Gastroesophageal sphincter (tissue), 4 donors: Measurements from ENCODE around the gene RAD51B. TPM values are rescaled to one million over a fixed set of nuclear protein-coding genes. Genes with fewer than 3 reads are reported as not detected.

ENCODE experiments used
- ATAC-seq: fragments of 150-250 bp; one replicate; pipeline ENCODE4 v1.9.1; 2016; ENCODE audit warnings: mild to moderate bottlenecking, moderate library complexity
- H3K27ac ChIP-seq, 4 donors: fragments of 200-600 bp; sonication (generic) in 3 of 4; 1 replicate in 3 of 4; 2 replicates in 1 of 4; pipeline ENCODE4 v1.5.1; 2016 to 2019
- H3K27me3 ChIP-seq: fragments of 200-600 bp; sonication (generic); one replicate; pipeline ENCODE4 v1.5.1; 2019
- H3K36me3 ChIP-seq, 2 donors: fragments of 200-600 bp; sonication (generic); one replicate each; pipeline ENCODE4 v1.5.1; 2019; ENCODE audit warnings: control low read depth in 1 of 2
- H3K4me1 ChIP-seq, 3 donors: fragments of 200-600 bp; sonication (generic); 1 replicate in 2 of 3; 2 replicates in 1 of 3; pipeline ENCODE4 v1.5.1; 2016 to 2019; ENCODE audit warnings: control low read depth in 2 of 3
- H3K4me3 ChIP-seq, 2 donors: fragments of 200-600 bp; sonication (generic); one replicate each; pipeline ENCODE4 v1.5.1; 2019; ENCODE audit warnings: mild to moderate bottlenecking in 1 of 2, moderate library complexity in 1 of 2
- H3K9me3 ChIP-seq, 3 donors: fragments of 200-600 bp; sonication (generic); one replicate each; pipeline ENCODE4 v1.5.1; 2017 to 2019; ENCODE audit warnings: control low read depth in 2 of 3
- EP300 ChIP-seq: sonication (generic); formaldehyde crosslinking; IDR thresholded peaks from one replicate; pipeline ENCODE4 v1.6.1; 2017; ENCODE audit warnings: antibody characterized with exemption, mild to moderate bottlenecking
- POLR2A ChIP-seq, 2 donors: fragments of 450-650 bp; IDR thresholded peaks; one replicate each; pipeline ENCODE4 v1.6.1; 2017; ENCODE audit warnings: antibody characterized with exemption in 2 of 2, mild to moderate bottlenecking in 2 of 2, moderate library complexity in 1 of 2
- POLR2AphosphoS5 ChIP-seq: sonication (generic); formaldehyde crosslinking; IDR thresholded peaks from one replicate; pipeline ENCODE4 v1.6.1; 2017; ENCODE audit warnings: antibody characterized with exemption
- WGBS, 2 donors: methylation state at CpG; one replicate each; pipeline ENCODE4 v1.1.5; 2018; ENCODE audit warnings: low coverage in 1 of 2; 5-methylcytosine and 5-hydroxymethylcytosine counted together
- total RNA-seq, 4 donors: library from RNA; depleted of rRNA; stranded (reverse); fragments of >200 nt; gene quantifications; one replicate each; pipeline ENCODE4 v1.1.0, GENCODE V29; 2016
- TF ChIP-seq, protein P1 (sequence below), 4 experiments: fragments of 200-600 bp in 2 of 4; fragments of 450-650 bp in 2 of 4; sonication (generic) in 1 of 4; IDR thresholded peaks; one replicate each; pipeline ENCODE4 v1.5.1; 2017 to 2019; ENCODE audit warnings: antibody characterized with exemption in 4 of 4, mild to moderate bottlenecking in 2 of 4, moderate library complexity in 2 of 4

The RAD51B gene
- total RNA-seq, 4 donors from 2014 or later, result 5.1 to 7.0 (median 6.0) TPM

DNA sequence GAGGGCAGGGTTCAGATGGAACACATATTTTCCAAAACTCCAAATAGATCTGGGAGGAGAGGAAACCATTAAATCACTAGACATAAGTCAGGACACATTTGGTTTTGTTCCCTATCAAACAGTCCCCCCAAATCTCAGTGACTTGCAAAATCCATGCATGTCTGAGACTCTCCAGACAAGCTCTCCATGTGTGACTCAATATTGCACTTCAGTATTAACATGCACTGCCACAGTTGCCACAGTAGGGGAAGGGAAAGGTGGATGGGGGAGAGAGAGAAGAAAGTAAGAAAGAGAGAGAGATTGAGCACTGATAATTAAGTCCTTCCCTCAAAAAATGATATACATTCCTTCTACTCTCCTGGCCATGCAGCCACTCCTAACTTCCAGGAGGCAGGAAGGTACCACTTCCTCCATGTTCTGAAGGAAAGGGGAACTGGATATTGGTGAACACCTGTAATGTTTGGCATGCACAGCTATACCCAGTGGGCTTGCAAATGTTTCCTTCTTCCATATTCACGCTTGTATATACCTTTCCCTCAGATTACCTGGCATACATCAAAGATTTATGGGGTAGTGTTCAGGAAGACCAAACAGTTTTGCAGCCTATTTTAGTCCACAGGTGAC, 663.3 kb downstream of the RAD51B start:
- TF ChIP-seq, protein P1, sequence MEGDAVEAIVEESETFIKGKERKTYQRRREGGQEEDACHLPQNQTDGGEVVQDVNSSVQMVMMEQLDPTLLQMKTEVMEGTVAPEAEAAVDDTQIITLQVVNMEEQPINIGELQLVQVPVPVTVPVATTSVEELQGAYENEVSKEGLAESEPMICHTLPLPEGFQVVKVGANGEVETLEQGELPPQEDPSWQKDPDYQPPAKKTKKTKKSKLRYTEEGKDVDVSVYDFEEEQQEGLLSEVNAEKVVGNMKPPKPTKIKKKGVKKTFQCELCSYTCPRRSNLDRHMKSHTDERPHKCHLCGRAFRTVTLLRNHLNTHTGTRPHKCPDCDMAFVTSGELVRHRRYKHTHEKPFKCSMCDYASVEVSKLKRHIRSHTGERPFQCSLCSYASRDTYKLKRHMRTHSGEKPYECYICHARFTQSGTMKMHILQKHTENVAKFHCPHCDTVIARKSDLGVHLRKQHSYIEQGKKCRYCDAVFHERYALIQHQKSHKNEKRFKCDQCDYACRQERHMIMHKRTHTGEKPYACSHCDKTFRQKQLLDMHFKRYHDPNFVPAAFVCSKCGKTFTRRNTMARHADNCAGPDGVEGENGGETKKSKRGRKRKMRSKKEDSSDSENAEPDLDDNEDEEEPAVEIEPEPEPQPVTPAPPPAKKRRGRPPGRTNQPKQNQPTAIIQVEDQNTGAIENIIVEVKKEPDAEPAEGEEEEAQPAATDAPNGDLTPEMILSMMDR (IDR thresholded peaks at IDR 0.05), result no peak
- no peak for TF ChIP-seq POLR2A (IDR thresholded peaks at IDR 0.05)
- TF ChIP-seq EP300, result no peak
- WGBS, 2 donors, result no CpG with 5 or more reads among the region's 1 CpG
- no peaks in the 10 kb centered on the region for H3K36me3 ChIP-seq
- no peak for ATAC-seq
- peak overlapping the region in 1 of 4 donors; percentile 29 for H3K27ac ChIP-seq
- H3K9me3 ChIP-seq, result no peaks in the 10 kb centered on the region
- peaks cover 0 to 17% (median 0%) of the 10 kb centered on the region in 3 donors for H3K4me1 ChIP-seq
- H3K27me3 ChIP-seq, result no peaks in the 10 kb centered on the region
- no peak overlapping the region for H3K4me3 ChIP-seq

DNA sequence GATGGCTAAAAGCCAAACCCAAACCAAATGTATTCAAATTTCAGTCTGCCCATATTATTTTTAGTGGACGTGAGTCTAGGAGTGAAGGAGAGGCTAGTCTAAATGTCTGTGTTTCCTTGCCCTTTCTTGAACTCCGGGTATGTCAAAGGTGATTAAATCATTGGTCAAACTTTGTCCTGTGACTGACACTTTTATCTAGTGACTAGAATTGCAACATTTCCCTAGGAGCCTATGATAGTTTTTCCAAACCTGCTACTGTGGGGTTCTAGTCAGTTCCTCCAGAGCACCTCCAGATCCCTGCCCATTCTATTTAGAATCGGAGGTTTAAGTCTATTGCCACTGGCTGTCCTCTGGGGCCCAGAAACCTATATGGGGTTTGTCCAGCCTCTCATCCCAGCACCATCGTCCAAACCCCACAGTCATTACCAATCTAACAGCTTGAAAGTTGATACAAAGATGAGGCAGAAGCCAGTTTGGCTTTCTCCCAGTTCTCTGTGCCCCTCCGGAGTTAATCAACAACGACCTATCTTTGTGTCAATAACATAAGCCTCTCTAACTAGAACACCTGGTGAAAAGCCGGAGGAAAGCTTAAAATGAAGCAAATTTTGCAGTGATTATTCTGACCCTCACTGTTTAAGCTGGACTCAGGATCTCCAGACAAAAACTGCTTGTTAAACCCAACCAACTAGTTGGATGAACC, 666.6 kb downstream of the RAD51B start:
- Histone ChIP-seq H3K27ac (no peak overlapping the region), H3K36me3 (no peaks in the 10 kb centered on the region), H3K4me1 (peaks cover 0 to 17% (median 0%) of the 10 kb centered on the region in 3 donors), H3K27me3 (no peaks in the 10 kb centered on the region), H3K9me3 (no peaks in the 10 kb centered on the region), H3K4me3 (no peak overlapping the region)
- 81 to 89% methylated on average over 4 to 7 of the region's 7 CpGs for WGBS, 2 donors
- no peak for TF ChIP-seq POLR2AphosphoS5
- no peak for ATAC-seq

DNA sequence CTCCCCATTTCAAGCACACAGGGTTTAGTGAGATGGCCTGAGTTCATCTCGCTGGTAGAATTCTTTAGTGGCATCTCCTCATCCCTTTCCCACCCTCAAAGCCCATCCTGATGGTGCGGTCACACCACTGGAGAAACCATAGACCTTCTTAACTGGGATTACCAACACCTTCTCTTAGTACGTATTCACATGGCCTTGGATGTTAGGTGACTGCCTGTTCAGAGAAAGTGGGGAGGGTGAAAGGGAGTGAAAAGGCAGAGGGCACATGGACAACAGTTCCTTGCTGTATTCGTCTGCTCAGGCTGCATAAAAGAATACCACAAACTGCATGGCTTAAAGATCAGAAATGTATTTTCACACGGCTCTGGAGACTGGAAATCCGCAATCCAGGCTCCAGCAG, 667.2 kb downstream of the RAD51B start:
- Histone ChIP-seq H3K36me3 (no peaks in the 10 kb centered on the region), H3K27me3 (no peaks in the 10 kb centered on the region), H3K27ac (no peak overlapping the region), H3K9me3 (no peaks in the 10 kb centered on the region), H3K4me3 (no peak overlapping the region), H3K4me1 (peaks cover 0 to 17% (median 0%) of the 10 kb centered on the region in 3 donors)
- TF ChIP-seq POLR2A (IDR thresholded peaks at IDR 0.05) (no peak), POLR2AphosphoS5 (no peak), EP300 (no peak)
- TF ChIP-seq, protein P1 (IDR thresholded peaks at IDR 0.05), result no peak
- ATAC-seq, result no peak
- 89 to 95% methylated on average over 6 of the region's 6 CpGs for WGBS, 2 donors

DNA sequence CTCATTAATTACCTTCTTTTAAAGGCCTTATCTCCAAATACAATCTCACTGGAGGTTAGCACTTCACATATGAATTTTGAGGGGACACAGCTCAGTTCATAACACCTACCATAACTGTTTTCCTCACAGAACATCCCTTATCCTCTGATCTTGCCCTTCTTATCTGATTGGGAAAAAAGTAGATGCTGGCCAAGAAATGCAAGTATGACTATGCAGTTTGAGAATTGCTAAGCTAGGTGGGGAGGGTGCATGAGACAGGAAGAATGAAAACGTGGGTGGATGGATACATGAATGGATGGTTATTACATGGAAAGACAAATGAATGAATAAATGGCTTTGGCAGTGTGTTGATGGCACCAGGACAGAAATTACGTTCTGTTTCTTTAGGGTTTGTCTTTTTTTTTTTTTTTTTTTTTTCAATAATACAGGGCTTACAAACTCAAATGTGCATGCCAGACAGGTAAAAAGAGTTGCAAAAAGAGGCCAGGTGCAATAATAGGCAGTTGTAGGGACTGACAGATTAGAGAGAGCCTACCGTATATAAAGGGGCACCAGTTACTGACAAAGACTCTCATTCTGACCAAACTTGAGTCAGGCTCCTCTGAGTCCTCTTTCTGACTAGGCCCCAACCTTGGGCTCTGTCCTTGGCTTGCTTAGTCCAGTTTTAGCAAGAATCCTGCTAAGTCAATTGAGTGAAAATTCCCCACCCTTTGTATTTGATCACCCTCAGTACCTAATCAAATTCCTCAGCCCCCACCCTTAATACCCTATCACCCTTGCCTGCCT, 668.4 kb downstream of the RAD51B start:
- Histone ChIP-seq H3K9me3 (no peaks in the 10 kb centered on the region), H3K27ac (no peak overlapping the region), H3K4me3 (no peak overlapping the region), H3K27me3 (no peaks in the 10 kb centered on the region), H3K4me1 (peaks cover 0 to 12% (median 0%) of the 10 kb centered on the region in 3 donors), H3K36me3 (no peaks in the 10 kb centered on the region)
- TF ChIP-seq POLR2AphosphoS5 (no peak), EP300 (no peak), POLR2A (IDR thresholded peaks at IDR 0.05) (no peak)
- TF ChIP-seq, protein P1 (IDR thresholded peaks at IDR 0.05), result no peak
- ATAC-seq, result no peak
- 31 to 55% methylated on average over 3 of the region's 3 CpGs for WGBS, 2 donors

DNA sequence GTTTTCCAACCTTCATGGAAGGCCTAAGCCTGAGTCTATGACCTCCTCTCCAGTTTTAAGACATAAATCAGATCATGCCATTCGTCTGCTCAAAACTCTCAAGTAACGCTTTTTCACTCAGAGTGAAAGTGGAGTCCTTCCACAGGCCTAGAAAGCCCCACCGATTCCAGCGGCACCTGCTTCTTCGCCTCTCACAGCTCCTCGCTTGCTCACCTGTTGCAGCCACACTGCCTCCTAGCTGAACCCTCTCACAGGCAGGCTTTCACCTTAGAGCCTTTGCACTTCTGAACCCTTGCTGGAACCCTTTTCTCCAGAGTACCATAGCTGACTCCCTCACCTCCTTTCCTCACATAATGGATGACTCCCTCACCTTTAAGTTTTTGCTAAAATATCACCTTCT, 672.2 kb downstream of the RAD51B start:
- 80 to 92% methylated on average over 1 to 6 of the region's 6 CpGs for WGBS, 2 donors
- H3K9me3 ChIP-seq, result no peaks in the 10 kb centered on the region
- no peaks in the 10 kb centered on the region for H3K4me1 ChIP-seq
- H3K27me3 ChIP-seq, result no peaks in the 10 kb centered on the region
- no peak overlapping the region for H3K27ac ChIP-seq
- H3K4me3 ChIP-seq, result no peak overlapping the region
- no peak for ATAC-seq
- TF ChIP-seq EP300, result no peak
- TF ChIP-seq, protein P1 (IDR thresholded peaks at IDR 0.05), result no peak
- no peak for TF ChIP-seq POLR2A (IDR thresholded peaks at IDR 0.05)
- TF ChIP-seq POLR2AphosphoS5, result no peak
- H3K36me3 ChIP-seq, result no peaks in the 10 kb centered on the region
